Astrocyte (in vitro differentiated cells and primary cell): ENCODE results near the gene SHCBP1L. TPM values are rescaled to one million over a fixed set of nuclear protein-coding genes. Genes with fewer than 3 reads are reported as not detected.

Source experiments
- DNase-seq: peaks from one replicate; pipeline ENCODE4 v3.0.0-alpha.2; 2010; ENCODE audit warnings: low read depth
- FAIRE-seq: peaks from 2 replicates; lab custom pipeline; 2011; peaks lifted over from hg19 to GRCh38; lab: Jason Lieb, UNC
- H2AFZ ChIP-seq: 2 replicates; pipeline ENCODE4 v1.6.0; 2012; ENCODE audit warnings: low read depth, low read length, inconsistent platforms
- H3K27ac ChIP-seq: 2 replicates; pipeline ENCODE4 v1.5.1; 2011; ENCODE audit warnings: low read depth, low read length, inconsistent platforms
- H3K27me3 ChIP-seq: 2 replicates; pipeline ENCODE4 v1.6.0; 2011; ENCODE audit warnings: low read length, inconsistent platforms; ENCODE audit not compliant: insufficient read depth
- H3K36me3 ChIP-seq: 2 replicates; pipeline ENCODE4 v1.5.1; 2011; ENCODE audit warnings: low read length, inconsistent platforms; ENCODE audit not compliant: insufficient read depth
- H3K4me1 ChIP-seq: 2 replicates; pipeline ENCODE4 v1.5.1; 2011; ENCODE audit warnings: low read length, inconsistent platforms; ENCODE audit not compliant: insufficient read depth
- H3K4me2 ChIP-seq: 2 replicates; pipeline ENCODE4 v1.6.0; 2012; ENCODE audit warnings: low read length, inconsistent platforms
- H3K4me3 ChIP-seq: 2 replicates; pipeline ENCODE4 v1.5.1; 2011; ENCODE audit warnings: low read depth, mild to moderate bottlenecking, low read length, inconsistent platforms; ENCODE audit not compliant: insufficient read depth
- H3K79me2 ChIP-seq: 2 replicates; pipeline ENCODE4 v1.6.0; 2012; ENCODE audit warnings: mild to moderate bottlenecking, low read length, inconsistent platforms; ENCODE audit not compliant: insufficient read depth
- H3K9ac ChIP-seq: 2 replicates; pipeline ENCODE4 v1.6.0; 2012; ENCODE audit warnings: mild to moderate bottlenecking, low read length, inconsistent platforms
- H3K9me3 ChIP-seq: 2 replicates; pipeline ENCODE4 v1.5.1; 2012; ENCODE audit warnings: low read depth, mild to moderate bottlenecking, low read length, inconsistent platforms; ENCODE audit not compliant: insufficient read depth
- H4K20me1 ChIP-seq: 2 replicates; pipeline ENCODE4 v1.6.0; 2012; ENCODE audit warnings: low read length, inconsistent platforms; ENCODE audit not compliant: insufficient read depth
- H3K27ac Mint-ChIP-seq: one replicate; pipeline ENCODE4 v1.8.0; 2021; ENCODE audit warnings: mild to moderate bottlenecking, mixed read lengths; ENCODE audit not compliant: unreplicated experiment
- H3K27me3 Mint-ChIP-seq: one replicate; pipeline ENCODE4 v1.8.0; 2021; ENCODE audit warnings: low read depth, mixed read lengths; ENCODE audit not compliant: unreplicated experiment
- H3K36me3 Mint-ChIP-seq: one replicate; pipeline ENCODE4 v1.8.0; 2021; ENCODE audit warnings: low read depth, mixed read lengths; ENCODE audit not compliant: unreplicated experiment
- H3K4me1 Mint-ChIP-seq: one replicate; pipeline ENCODE4 v1.8.0; 2021; ENCODE audit warnings: low read depth, mixed read lengths; ENCODE audit not compliant: unreplicated experiment
- H3K4me3 Mint-ChIP-seq: one replicate; pipeline ENCODE4 v1.8.0; 2021; ENCODE audit warnings: mild to moderate bottlenecking, moderate library complexity, mixed read lengths; ENCODE audit not compliant: unreplicated experiment
- H3K9me3 Mint-ChIP-seq: one replicate; pipeline ENCODE4 v1.8.0; 2021; ENCODE audit warnings: mild to moderate bottlenecking, mixed read lengths; ENCODE audit not compliant: unreplicated experiment
- CTCF ChIP-seq: IDR thresholded peaks from 2 replicates; pipeline ENCODE4 v1.5.1; 2011; ENCODE audit warnings: low read depth, mild to moderate bottlenecking, inconsistent platforms, low read length, moderate library complexity; ENCODE audit not compliant: insufficient read depth
- EZH2 ChIP-seq: IDR thresholded peaks from 2 replicates; pipeline ENCODE4 v1.6.1; 2012; ENCODE audit warnings: mild to moderate bottlenecking, low read length, inconsistent platforms; ENCODE audit not compliant: insufficient read depth
- total RNA-seq: library from RNA; stranded (reverse); gene quantifications from 2 replicates; pipeline ENCODE4 v1.2.1, GENCODE V29; 2021

The SHCBP1L gene
- total RNA-seq, 1 donor from 2014 or later = not detected

- no peaks in the 10 kb centered on the region for H3K79me2 ChIP-seq
- DNase-seq = no peak
- Mint-ChIP-seq H3K27ac (no peak overlapping the region), H3K4me1 (peaks cover 10% of the 10 kb centered on the region), H3K9me3 (no peaks in the 10 kb centered on the region), H3K36me3 (no peaks in the 10 kb centered on the region), H3K4me3 (no peak overlapping the region), H3K27me3 (no peaks in the 10 kb centered on the region)
- H3K4me1 ChIP-seq = peaks cover 11% of the 10 kb centered on the region
- no peak overlapping the region for H3K9ac ChIP-seq
- H4K20me1 ChIP-seq = peaks cover 3% of the 10 kb centered on the region
- H3K9me3 ChIP-seq = no peaks in the 10 kb centered on the region
- peak overlapping the region; percentile 1 for H3K27ac ChIP-seq
- no peak for TF ChIP-seq CTCF
- TF ChIP-seq EZH2 = no peak
- no peaks in the 10 kb centered on the region for H3K27me3 ChIP-seq
- H3K4me2 ChIP-seq = no peak overlapping the region
- no peak for FAIRE-seq
- no peak overlapping the region for H3K4me3 ChIP-seq
- H2AFZ ChIP-seq = no peak overlapping the region
- no peaks in the 10 kb centered on the region for H3K36me3 ChIP-seq
Measured at GRCh38 chr1:182956708-182957365, 3.9 kb upstream of the SHCBP1L start.

GRCh38 chr1:182955596-182956588 lies 2.9 kb upstream of the SHCBP1L start:
- Histone ChIP-seq H3K9me3 (no peaks in the 10 kb centered on the region), H3K4me3 (no peak overlapping the region), H3K4me2 (peak overlapping the region; percentile 46), H3K27ac (peak overlapping the region; percentile 29), H3K79me2 (no peaks in the 10 kb centered on the region), H4K20me1 (peaks cover 3% of the 10 kb centered on the region), H3K9ac (peak overlapping the region; percentile 20), H3K36me3 (no peaks in the 10 kb centered on the region), H2AFZ (no peak overlapping the region), H3K4me1 (peaks cover 11% of the 10 kb centered on the region), H3K27me3 (no peaks in the 10 kb centered on the region)
- Mint-ChIP-seq H3K4me1 (peaks cover 10% of the 10 kb centered on the region), H3K27ac (peak overlapping the region; percentile 94), H3K36me3 (no peaks in the 10 kb centered on the region), H3K9me3 (no peaks in the 10 kb centered on the region), H3K27me3 (no peaks in the 10 kb centered on the region), H3K4me3 (no peak overlapping the region)
- TF ChIP-seq EZH2 = no peak
- TF ChIP-seq CTCF = no peak
- DNase-seq = peak; percentile 93
- FAIRE-seq = peak; percentile 90
